IMR-90 (cell line): ENCODE results near the gene PALLD. TPM values are rescaled to one million over a fixed set of nuclear protein-coding genes. Genes with fewer than 3 reads are reported as not detected.
A peak's percentile ranks its signal among the peaks of the same experiment; 100 is the strongest.

ENCODE experiments used
- ATAC-seq: fragments of 200-7000 bp; cut with Tn5 transposase; 2 replicates; pipeline ENCODE4 v1.9.1; 2020; ENCODE audit warnings: low read depth, mild to moderate bottlenecking, moderate library complexity
- BruUV-seq: library from RNA; stranded (reverse); fragments of 400-500 nt; replicated peaks from 2 replicates; lab custom pipeline; 2021; lab: Mats Ljungman, UMichigan
- CTCF ChIA-PET: fragments of 300-600 bp; formaldehyde crosslinking; extraction: SDS; loops from one replicate; lab custom pipeline; 2021; ENCODE audit warnings: antibody characterized with exemption; lab: Yijun Ruan, JAX
- POLR2A ChIA-PET: fragments of 300-600 bp; sonication (Branson Sonifier 250); formaldehyde crosslinking; loops from one replicate; lab custom pipeline; 2022; ENCODE audit warnings: antibody characterized with exemption; ENCODE audit not compliant: unreplicated experiment; lab: Charles Lee
- DNase-seq: peaks from one replicate; pipeline ENCODE4 v3.0.0; 2013
- H2AFZ ChIP-seq: replicated peaks from 2 replicates; pipeline ENCODE3; 2013; ENCODE audit warnings: low read length, mild to moderate bottlenecking; ENCODE audit not compliant: poor library complexity
- H2AK5ac ChIP-seq: 2 replicates; pipeline ENCODE4 v1.6.1; 2013; ENCODE audit warnings: low read depth, low read length, inconsistent platforms
- H2AK9ac ChIP-seq: replicated peaks from 2 replicates; pipeline ENCODE3; 2013; ENCODE audit warnings: mild to moderate bottlenecking, low read depth, low read length, moderate library complexity; ENCODE audit not compliant: poor library complexity
- H2BK120ac ChIP-seq: 2 replicates; pipeline ENCODE4 v1.6.1; 2013; ENCODE audit warnings: low read depth, low read length, inconsistent platforms
- H2BK15ac ChIP-seq: 3 replicates; pipeline ENCODE4 v1.6.1; 2013; ENCODE audit warnings: low read depth, low read length, inconsistent platforms
- H2BK20ac ChIP-seq: 2 replicates; pipeline ENCODE4 v1.6.1; 2013; ENCODE audit warnings: low read depth, mild to moderate bottlenecking, inconsistent platforms, low read length, moderate library complexity
- H2BK5ac ChIP-seq: 2 replicates; pipeline ENCODE4 v1.6.1; 2013; ENCODE audit warnings: mild to moderate bottlenecking, low read depth, low read length, inconsistent platforms; ENCODE audit not compliant: poor library complexity, severe bottlenecking
- H3K14ac ChIP-seq: replicated peaks from 2 replicates; pipeline ENCODE4 v1.6.1; 2013; ENCODE audit warnings: low read depth, low read length, inconsistent platforms
- H3K18ac ChIP-seq: 2 replicates; pipeline ENCODE4 v1.6.1; 2013; ENCODE audit warnings: low read depth, low read length, control low read depth
- H3K23ac ChIP-seq: 2 replicates; pipeline ENCODE4 v1.6.1; 2013; ENCODE audit warnings: low read depth, low read length, inconsistent platforms
- H3K27ac ChIP-seq: 2 replicates; pipeline ENCODE4 v1.5.1; 2013; ENCODE audit warnings: mild to moderate bottlenecking, control low read depth, low read length; ENCODE audit not compliant: insufficient read depth
- H3K27me3 ChIP-seq: 2 replicates; pipeline ENCODE4 v1.6.1; 2013; ENCODE audit warnings: low read length; ENCODE audit not compliant: control insufficient read depth, insufficient read depth
- H3K36me3 ChIP-seq: 2 replicates; pipeline ENCODE4 v1.6.1; 2013; ENCODE audit warnings: low read length, mixed read lengths; ENCODE audit not compliant: control insufficient read depth, insufficient read depth
- H3K4ac ChIP-seq: 2 replicates; pipeline ENCODE4 v1.6.1; 2013; ENCODE audit warnings: low read depth, low read length, inconsistent platforms
- H3K4me1 ChIP-seq: 2 replicates; pipeline ENCODE4 v1.6.1; 2013; ENCODE audit warnings: low read length, mixed read lengths; ENCODE audit not compliant: control insufficient read depth, insufficient read depth
- H3K4me2 ChIP-seq: 2 replicates; pipeline ENCODE4 v1.6.1; 2013; ENCODE audit warnings: low read depth, mild to moderate bottlenecking, control low read depth, low read length, moderate library complexity
- H3K4me3 ChIP-seq: 2 replicates; pipeline ENCODE4 v1.5.1; 2013; ENCODE audit warnings: low read depth, mild to moderate bottlenecking, control low read depth, low read length, moderate library complexity; ENCODE audit not compliant: insufficient read depth
- H3K56ac ChIP-seq: 2 replicates; pipeline ENCODE4 v1.6.1; 2013; ENCODE audit warnings: low read length, inconsistent platforms; ENCODE audit not compliant: insufficient read depth; ENCODE audit errors: extremely low read depth
- H3K79me1 ChIP-seq, 2 experiments: 2 replicates each; pipeline ENCODE4 v1.6.1; 2013; ENCODE audit warnings: low read length in 2 of 2, inconsistent platforms in 1 of 2, low read depth in 1 of 2
- H3K9ac ChIP-seq: 2 replicates; pipeline ENCODE4 v1.6.1; 2013; ENCODE audit warnings: low read depth, low read length, control low read depth
- H3K9me1 ChIP-seq: 2 replicates; pipeline ENCODE4 v1.6.1; 2013; ENCODE audit warnings: low read length, inconsistent platforms; ENCODE audit not compliant: insufficient read depth
- H3K9me3 ChIP-seq: 2 replicates; pipeline ENCODE4 v1.6.1; 2013; ENCODE audit warnings: low read length; ENCODE audit not compliant: control insufficient read depth, insufficient read depth
- H4K20me1 ChIP-seq: 2 replicates; pipeline ENCODE4 v1.6.1; 2013; ENCODE audit warnings: low read length, inconsistent platforms; ENCODE audit not compliant: insufficient read depth
- H4K5ac ChIP-seq: 2 replicates; pipeline ENCODE4 v1.6.1; 2013; ENCODE audit warnings: mild to moderate bottlenecking, low read depth, low read length, control low read depth
- H4K8ac ChIP-seq, 2 experiments: 2 replicates each; pipeline ENCODE4 v1.6.1; 2013; ENCODE audit warnings: low read depth in 2 of 2, low read length in 2 of 2, control low read depth in 1 of 2, inconsistent platforms in 1 of 2
- H4K91ac ChIP-seq: 2 replicates; pipeline ENCODE4 v1.6.1; 2013; ENCODE audit warnings: low read depth, low read length, inconsistent platforms; ENCODE audit not compliant: insufficient read depth
- BHLHE40 ChIP-seq: fragments of 150-350 bp; IDR thresholded peaks from 2 replicates; pipeline ENCODE4 v1.6.1; 2016; ENCODE audit warnings: mild to moderate bottlenecking, low read depth, low read length
- CEBPB ChIP-seq: IDR thresholded peaks from 2 replicates; pipeline ENCODE4 v1.6.1; 2012; ENCODE audit warnings: low read depth, low read length, improper control_type of control experiment
- CHD1 ChIP-seq: IDR thresholded peaks from 2 replicates; pipeline ENCODE4 v1.6.1; 2012; ENCODE audit warnings: low read depth, low read length, improper control_type of control experiment
- CTCF ChIP-seq: conservative IDR thresholded peaks from 2 replicates; pipeline ENCODE4 v1.5.1; 2012; ENCODE audit warnings: mild to moderate bottlenecking, low read depth, low read length, improper control_type of control experiment
- ELK1 ChIP-seq: fragments of 150-350 bp; IDR thresholded peaks from 2 replicates; pipeline ENCODE4 v1.6.1; 2016; ENCODE audit warnings: low read depth, mild to moderate bottlenecking, low read length, moderate library complexity, borderline replicate concordance
- FOS ChIP-seq: fragments of 150-350 bp; IDR thresholded peaks from 2 replicates; pipeline ENCODE4 v1.6.1; 2016; ENCODE audit warnings: low read depth, low read length
- MAFK ChIP-seq: IDR thresholded peaks from 2 replicates; pipeline ENCODE4 v1.6.1; 2012; ENCODE audit warnings: low read depth, low read length, improper control_type of control experiment
- MAZ ChIP-seq: IDR thresholded peaks from 2 replicates; pipeline ENCODE4 v1.6.1; 2012; ENCODE audit warnings: low read depth, mild to moderate bottlenecking, low read length, improper control_type of control experiment, moderate library complexity, borderline replicate concordance
- MXI1 ChIP-seq: IDR thresholded peaks from 2 replicates; pipeline ENCODE4 v1.6.1; 2012; ENCODE audit warnings: low read depth, mild to moderate bottlenecking, low read length, moderate library complexity, borderline replicate concordance
- NFE2L2 ChIP-seq: fragments of 150-350 bp; IDR thresholded peaks from 2 replicates; pipeline ENCODE4 v1.6.1; 2016; ENCODE audit warnings: low read depth, mild to moderate bottlenecking, low read length
- POLR2A ChIP-seq: IDR thresholded peaks from 2 replicates; pipeline ENCODE4 v1.6.1; 2012; ENCODE audit warnings: mild to moderate bottlenecking, low read depth, low read length
- RAD21 ChIP-seq: IDR thresholded peaks from 2 replicates; pipeline ENCODE4 v1.6.1; 2012; ENCODE audit warnings: low read length, improper control_type of control experiment
- RCOR1 ChIP-seq: IDR thresholded peaks from 2 replicates; pipeline ENCODE4 v1.6.1; 2012; ENCODE audit warnings: mild to moderate bottlenecking, low read length, improper control_type of control experiment; ENCODE audit not compliant: insufficient replicate concordance
- RFX5 ChIP-seq: IDR thresholded peaks from 2 replicates; pipeline ENCODE4 v1.8.0; 2012; ENCODE audit warnings: low read depth, mild to moderate bottlenecking, low read length, moderate library complexity
- SMC3 ChIP-seq: fragments of 150-350 bp; IDR thresholded peaks from 2 replicates; pipeline ENCODE4 v1.6.1; 2016; ENCODE audit warnings: low read depth, mild to moderate bottlenecking, antibody characterized with exemption, low read length, moderate library complexity
- USF2 ChIP-seq: fragments of 150-350 bp; IDR thresholded peaks from 2 replicates; pipeline ENCODE4 v1.6.1; 2017; ENCODE audit warnings: mild to moderate bottlenecking, antibody characterized with exemption, low read length, low read depth
- WGBS, 2 experiments: methylation state at CpG; one replicate each; pipeline versions ENCODE4 v1.1.5 to v1.1.7; 2013; ENCODE audit warnings: missing lambda C conversion rate in 2 of 2; ENCODE audit not compliant: insufficient read length in 1 of 2; ENCODE audit errors: extremely low coverage in 2 of 2; 5-methylcytosine and 5-hydroxymethylcytosine counted together
- dilution Hi-C: fragments of 300-500 bp; cut with HindIII; formaldehyde crosslinking; loops from one replicate; pipeline ENCODE4 v1.14.3; 2018; ENCODE audit warnings: low sequenced_read_pairs; ENCODE audit not compliant: unreplicated experiment
- in situ Hi-C: fragments of 300-500 bp; cut with MboI; formaldehyde crosslinking; loops from 3 replicates; pipeline ENCODE4 v1.14.3; 2019; ENCODE audit warnings: low sequenced_read_pairs, inconsistent platforms, mixed read lengths
- intact Hi-C: fragments of 100-400 bp; cut with micrococcal nuclease; formaldehyde crosslinking; loops from 2 replicates; pipeline ENCODE4 v1.10.0; 2022
- polyA plus RNA-seq, 3 experiments: library from polyadenylated mRNA; depleted of rRNA; stranded (reverse); fragments of >200 nt; gene quantifications; 2 replicates each; pipeline ENCODE4 v1.2.3, GENCODE V29; 2012; ENCODE audit warnings: low replicate concordance in 1 of 3
- total RNA-seq: library from RNA; depleted of rRNA; stranded (reverse); fragments of >200 nt; gene quantifications from 2 replicates; pipeline ENCODE4 v1.2.3, GENCODE V29; 2012

Gene PALLD
- total and polyA plus RNA-seq, 2 of the 4 experiments (the other 2 are of a cell fraction), result 91.0 to 91.9 TPM

- Histone ChIP-seq H4K5ac (no peak overlapping the region), H4K20me1 (no peaks in the 10 kb centered on the region), H2AFZ (no peak overlapping the region), H3K4me1 (peaks cover 10% of the 10 kb centered on the region; the same call in 1 of the 2 replicates), H3K9me3 (no peaks in the 10 kb centered on the region), H2AK9ac (no peak overlapping the region), H2BK15ac (peak overlapping the region; percentile 73; the same call in 1 of the 3 replicates), H2BK120ac (peak overlapping the region; percentile 35), H3K4ac (peak overlapping the region; percentile 28; the same call in 1 of the 2 replicates), H3K4me2 (no peak overlapping the region), H3K14ac (peak overlapping the region; percentile 67), H2BK20ac (no peak overlapping the region), H3K4me3 (no peak overlapping the region), H2BK5ac (no peak overlapping the region), H4K8ac (no peak overlapping the region), H3K27me3 (no peaks in the 10 kb centered on the region), H3K27ac (no peak overlapping the region), H3K36me3 (no peaks in the 10 kb centered on the region), H3K9ac (no peak overlapping the region), H3K23ac (no peak overlapping the region), H3K79me1 (no peaks in the 10 kb centered on the region; a peak in 1 of 4 replicates), H3K56ac (no peak overlapping the region), H3K18ac (no peak overlapping the region), H2AK5ac (peak overlapping the region; percentile 43; the same call in 1 of the 2 replicates), H3K9me1 (peaks cover 15% of the 10 kb centered on the region; the same call in 1 of the 2 replicates), H4K91ac (no peak overlapping the region)
- ATAC-seq, result no peak
- in situ Hi-C loops, result no loop called here
- dilution Hi-C loops, result no loop called here
- POLR2A ChIA-PET, result no interaction called here
- intact Hi-C loops, result loop anchor here (5.0 kb wide), 1 partner anchor 41 kb away; no protein-coding TSS in a partner anchor
- WGBS, 2 experiments, result 86% methylated on average over 9 of the region's 11 CpGs; no CpG with 5 or more reads in 1 of the 2 experiments
- BruUV-seq, result no TSS peak
- DNase-seq, result no peak
- no peak for TF ChIP-seq CEBPB
- no peak for TF ChIP-seq RAD21
- TF ChIP-seq CTCF, result no peak
- TF ChIP-seq NFE2L2, result no peak
- no peak for TF ChIP-seq POLR2A
- no peak for TF ChIP-seq SMC3
- TF ChIP-seq BHLHE40, result no peak
- TF ChIP-seq MAZ, result no peak
- no peak for TF ChIP-seq RCOR1
- TF ChIP-seq FOS, result no peak
- no peak for TF ChIP-seq RFX5
- TF ChIP-seq USF2, result no peak
- no peak for TF ChIP-seq MAFK
- TF ChIP-seq CHD1, result no peak
- TF ChIP-seq ELK1, result no peak
- no peak for TF ChIP-seq MXI1
- CTCF ChIA-PET, result no interaction called here
Observed at GRCh38 chr4:168673476-168673875, 176.6 kb downstream of the PALLD start.
